Measurements from ENCODE around the gene RNF208. TPM values are rescaled to one million over a fixed set of nuclear protein-coding genes. Genes with fewer than 3 reads are reported as not detected.

The RNF208 gene
- total RNA-seq, 2 experiments from 2014 or later: 8.0 to 10.4 TPM

DNA sequence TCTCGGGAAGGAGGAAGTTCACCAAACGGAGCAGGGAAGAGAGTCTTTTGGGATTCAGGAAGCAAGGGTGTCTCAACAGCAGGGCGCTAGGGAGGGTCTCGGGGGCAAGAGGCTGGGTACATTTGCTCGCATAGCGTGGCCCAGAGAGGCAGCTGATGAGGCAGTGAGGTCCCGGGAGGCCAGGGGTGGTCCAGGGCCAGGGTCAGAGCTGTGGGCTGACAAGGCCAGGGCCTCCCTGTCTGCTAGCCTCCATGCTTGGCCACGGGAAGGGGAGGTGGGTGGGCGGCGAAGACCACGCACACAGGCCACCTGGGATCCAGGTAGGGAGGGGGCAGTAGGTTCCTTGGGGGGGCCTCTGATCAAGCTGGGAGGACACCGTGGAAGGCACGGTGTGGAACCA lies 10.5 kb downstream of the RNF208 start:
- DNase-seq (no peak), ATAC-seq (no peak)
- no peaks in the 10 kb centered on the region for H3K27me3 Mint-ChIP-seq
- no peak overlapping the region for H3K27ac Mint-ChIP-seq
- CTCF ChIA-PET: no interaction called here
- no peaks in the 10 kb centered on the region for H3K9me3 Mint-ChIP-seq
- TF ChIP-seq CTCF (IDR thresholded peaks at IDR 0.05): no peak
- peaks cover 13% of the 10 kb centered on the region for H3K4me1 Mint-ChIP-seq (ENCODE audit: low read depth)
- H3K36me3 Mint-ChIP-seq (ENCODE audit: low read depth): peaks cover 20% of the 10 kb centered on the region
- POLR2A ChIA-PET: interaction anchor here (0.9 to 2.7 kb wide), 3 partner anchors 8 to 30 kb away, joined by 3 to 9 read pairs (median 6); partner anchors contain the start of gene TUBB4B
- intact Hi-C loops (cut with micrococcal nuclease): no loop called here
- no peak overlapping the region for H3K4me3 Mint-ChIP-seq

DNA sequence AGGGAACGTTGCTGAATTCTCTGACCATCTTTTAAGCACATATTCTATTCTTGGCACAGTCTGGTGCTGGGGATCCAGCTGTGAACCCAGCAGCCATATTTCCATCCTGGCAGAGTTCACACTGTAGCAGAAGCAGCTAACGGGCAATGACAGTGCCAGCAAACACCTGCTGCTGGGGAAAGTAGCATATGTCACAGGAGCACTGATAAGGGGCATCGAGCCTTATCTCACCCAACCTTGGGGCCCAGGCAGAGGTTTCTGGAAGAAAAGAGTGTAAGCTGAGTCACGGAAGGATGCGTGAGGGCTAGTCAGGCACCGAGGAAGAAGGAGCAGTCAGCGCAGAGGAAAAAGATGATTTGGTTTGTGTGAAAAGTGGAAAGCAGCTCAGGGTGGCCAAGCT lies 15.4 kb downstream of the RNF208 start:
- ChIA-PET POLR2A (interaction anchor here (0.5 to 6.0 kb wide), 9 partner anchors 11 to 187 kb away, joined by 3 to 44 read pairs (median 4); partner anchors contain the start of genes ANAPC2, RNF208 and SSNA1), CTCF (interaction anchor here (1.2 to 3.9 kb wide), 4 partner anchors 17 to 34 kb away, joined by 3 to 15 read pairs (median 9); partner anchors contain the start of genes RNF224 and SSNA1)
- DNase-seq (no peak), ATAC-seq (no peak)
- Mint-ChIP-seq H3K4me3 (peak overlapping the region; percentile 93), H3K9me3 (no peaks in the 10 kb centered on the region), H3K27ac (peak overlapping the region; percentile 87), H3K36me3 (ENCODE audit: low read depth) (peaks cover 21% of the 10 kb centered on the region), H3K4me1 (ENCODE audit: low read depth) (peaks cover 30% of the 10 kb centered on the region), H3K27me3 (no peaks in the 10 kb centered on the region)
- no peak for TF ChIP-seq CTCF (IDR thresholded peaks at IDR 0.05)
- intact Hi-C loops (cut with micrococcal nuclease): no loop called here

GRCh38 chr9:137205126-137206069 lies 16.6 kb downstream of the RNF208 start, which contains the start of the genes NDOR1 and TMEM203:
Gene NDOR1, plus strand, starts transcription at chr9:137205700. Its CDS starts 78 bp downstream, at chr9:137205778.
Gene TMEM203, minus strand, starts transcription at chr9:137205648. Its CDS starts 234 bp downstream, at chr9:137205414.
- no peaks in the 10 kb centered on the region for H3K27me3 Mint-ChIP-seq

GRCh38 chr9:137204731-137205125 lies 17.3 kb downstream of the RNF208 start:
- Mint-ChIP-seq H3K4me1 (ENCODE audit: low read depth) (peaks cover 34% of the 10 kb centered on the region), H3K9me3 (no peaks in the 10 kb centered on the region), H3K27ac (peak overlapping the region; percentile 93), H3K36me3 (ENCODE audit: low read depth) (peaks cover 20% of the 10 kb centered on the region), H3K27me3 (no peaks in the 10 kb centered on the region), H3K4me3 (peak overlapping the region; percentile 93)
- intact Hi-C loops (cut with micrococcal nuclease): no loop called here
- ChIA-PET POLR2A (interaction anchor here (0.8 to 6.0 kb wide), 15 partner anchors 8 to 251 kb away, joined by 3 to 44 read pairs (median 3); partner anchors contain the start of genes CYSRT1 and SSNA1), CTCF (interaction anchor here (0.7 to 3.8 kb wide), 5 partner anchors 15 to 158 kb away, joined by 3 to 15 read pairs (median 4); partner anchors contain the start of genes NRARP and SSNA1)
- no peak for TF ChIP-seq CTCF (IDR thresholded peaks at IDR 0.05)
- DNase-seq (no peak), ATAC-seq (no peak)

More at GRCh38 chr9:137205126-137206069, 16.6 kb downstream of the RNF208 start, which contains the start of the genes NDOR1 and TMEM203:
- Mint-ChIP-seq H3K27ac (peak within 1 kb of the TSS; percentile 93), H3K36me3 (ENCODE audit: low read depth) (peaks cover 21% of the 10 kb centered on the region), H3K9me3 (no peaks in the 10 kb centered on the region), H3K4me3 (peak within 1 kb of the TSS; percentile 93), H3K4me1 (ENCODE audit: low read depth) (peaks cover 34% of the 10 kb centered on the region)
- intact Hi-C loops (cut with micrococcal nuclease): no loop called here
- DNase-seq (peak; percentile 95), ATAC-seq (peak; percentile 57)
- no peak for TF ChIP-seq CTCF (IDR thresholded peaks at IDR 0.05)
- ChIA-PET CTCF (interaction anchor here (0.7 to 3.9 kb wide), 5 partner anchors 16 to 159 kb away, joined by 3 to 15 read pairs (median 8); partner anchors contain the start of gene SSNA1), POLR2A (interaction anchor here (0.6 to 6.0 kb wide), 18 partner anchors 9 to 250 kb away, joined by 3 to 44 read pairs (median 3); partner anchors contain the start of genes ANAPC2, CYSRT1, RNF208 and SSNA1)
